HG02870 (cell line): ENCODE results near the gene SRRM5.

Source experiments
- ATAC-seq: cut with Tn5 transposase; IDR thresholded peaks from one replicate; pipeline ENCODE4 v1.9.1; 2021; ENCODE audit warnings: mild to moderate bottlenecking, moderate library complexity; ENCODE audit not compliant: unreplicated experiment

Gene SRRM5

DNA sequence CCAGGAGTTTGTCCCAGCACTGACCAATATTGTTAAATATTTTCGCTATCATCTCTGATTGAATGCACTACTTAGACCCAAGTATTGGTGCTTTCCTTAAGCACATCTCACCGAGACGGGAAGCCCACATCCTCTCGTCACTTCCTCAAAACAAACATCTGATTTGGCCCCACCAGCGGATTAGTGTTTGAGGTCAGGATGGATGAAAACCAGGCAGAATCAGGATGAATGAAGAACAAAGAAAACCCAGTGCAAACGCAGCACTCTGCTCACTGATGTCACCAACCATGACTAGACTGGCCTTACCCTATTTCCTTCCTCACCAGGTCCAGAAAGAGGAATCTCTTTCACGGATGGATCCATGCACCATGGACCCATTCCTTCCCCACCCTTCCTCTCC lies 52.1 kb downstream of the SRRM5 start:
- no peak for ATAC-seq
